BJ (cell line): ENCODE results near the gene RALGAPA1. TPM values are rescaled to one million over a fixed set of nuclear protein-coding genes. Genes with fewer than 3 reads are reported as not detected.

Source experiments
- CTCF ChIA-PET: fragments of 350-600 bp; formaldehyde crosslinking; extraction: SDS; loops from one replicate; lab custom pipeline; 2021; ENCODE audit warnings: antibody characterized with exemption, inconsistent platforms; lab: Yijun Ruan, JAX
- POLR2A ChIA-PET: fragments of 300-600 bp; sonication (Branson Sonifier 250); formaldehyde crosslinking; extraction: SDS; loops from one replicate; lab custom pipeline; 2021; ENCODE audit warnings: antibody characterized with exemption; lab: Charles Lee
- DNase-seq: peaks from one replicate; pipeline ENCODE4 v3.0.0-alpha.2; 2011; ENCODE audit warnings: low read depth
- H3K27me3 ChIP-seq: 2 replicates; pipeline ENCODE4 v1.6.0; 2011; ENCODE audit warnings: low read length; ENCODE audit not compliant: control insufficient read depth, insufficient read depth
- H3K36me3 ChIP-seq: 2 replicates; pipeline ENCODE4 v1.5.1; 2011; ENCODE audit warnings: low read length; ENCODE audit not compliant: control insufficient read depth, insufficient read depth
- H3K4me3 ChIP-seq: 2 replicates; pipeline ENCODE4 v1.5.1; 2011; ENCODE audit warnings: low read depth, mild to moderate bottlenecking, control low read depth, low read length
- CTCF ChIP-seq: IDR thresholded peaks from 2 replicates; pipeline ENCODE4 v1.5.1; 2011; ENCODE audit warnings: low read depth, mild to moderate bottlenecking, control low read depth, inconsistent platforms, low read length, moderate library complexity; ENCODE audit not compliant: insufficient read depth
- polyA plus RNA-seq: library from polyadenylated mRNA; depleted of rRNA; stranded (reverse); fragments of >200 nt; gene quantifications from 2 replicates; pipeline ENCODE4 v1.2.3, GENCODE V29; 2011

The RALGAPA1 gene
- polyA plus RNA-seq, 1 experiment: 4.7 TPM

GRCh38 chr14:35696575-35696974 lies 112.5 kb downstream of the RALGAPA1 start:
- H3K4me3 ChIP-seq: no peak overlapping the region
- H3K27me3 ChIP-seq: no peaks in the 10 kb centered on the region
- POLR2A ChIA-PET: no interaction called here
- no peak for DNase-seq
- H3K36me3 ChIP-seq: no peaks in the 10 kb centered on the region
- no peak for TF ChIP-seq CTCF
- CTCF ChIA-PET: interaction anchor here (0.6 to 0.7 kb wide), 2 partner anchors 74 to 123 kb away, joined by 3 to 5 read pairs; no protein-coding TSS in a partner anchor

GRCh38 chr14:35696119-35696518 lies 113.0 kb downstream of the RALGAPA1 start:
- no peak overlapping the region for H3K4me3 ChIP-seq
- DNase-seq: no peak
- CTCF ChIA-PET: interaction anchor here (0.7 to 1.4 kb wide), 3 partner anchors 9 to 73 kb away, joined by 3 read pairs; no protein-coding TSS in a partner anchor
- H3K36me3 ChIP-seq: no peaks in the 10 kb centered on the region
- no peaks in the 10 kb centered on the region for H3K27me3 ChIP-seq
- no peak for TF ChIP-seq CTCF
- POLR2A ChIA-PET: no interaction called here

GRCh38 chr14:35695647-35696046 lies 113.4 kb downstream of the RALGAPA1 start:
- CTCF ChIA-PET: interaction anchor here (0.8 to 1.4 kb wide), 2 partner anchors 9 to 10 kb away, joined by 3 read pairs; no protein-coding TSS in a partner anchor
- Histone ChIP-seq H3K27me3 (no peaks in the 10 kb centered on the region), H3K4me3 (no peak overlapping the region), H3K36me3 (no peaks in the 10 kb centered on the region)
- DNase-seq: no peak
- no peak for TF ChIP-seq CTCF
- POLR2A ChIA-PET: interaction anchor here (0.5 kb wide), 1 partner anchor 78 kb away, joined by 3 read pairs; no protein-coding TSS in a partner anchor

- ChIA-PET POLR2A (interaction anchor here (0.5 kb wide), 1 partner anchor 77 kb away, joined by 3 read pairs; no protein-coding TSS in a partner anchor), CTCF (interaction anchor here (1.4 kb wide), 1 partner anchor 9 kb away, joined by 3 read pairs; no protein-coding TSS in a partner anchor)
- no peaks in the 10 kb centered on the region for H3K36me3 ChIP-seq
- H3K27me3 ChIP-seq: no peaks in the 10 kb centered on the region
- H3K4me3 ChIP-seq: no peak overlapping the region
- no peak for TF ChIP-seq CTCF
- no peak for DNase-seq
Observed at GRCh38 chr14:35695072-35695471, 114.0 kb downstream of the RALGAPA1 start.

GRCh38 chr14:35689000-35689460 lies 120.1 kb downstream of the RALGAPA1 start:
- peaks cover 1% of the 10 kb centered on the region; the same call in 1 of the 2 replicates for H3K36me3 ChIP-seq
- CTCF ChIA-PET: interaction anchor here (1.0 to 1.1 kb wide), 2 partner anchors 14 to 267 kb away, joined by 3 read pairs; no protein-coding TSS in a partner anchor
- no peaks in the 10 kb centered on the region for H3K27me3 ChIP-seq
- TF ChIP-seq CTCF: no peak
- POLR2A ChIA-PET: no interaction called here
- DNase-seq: no peak
- no peak overlapping the region for H3K4me3 ChIP-seq
